GM12872 (cell line): ENCODE data around the gene BAD.

Experiments used
- CTCF ChIP-seq: IDR thresholded peaks from 3 replicates; pipeline ENCODE4 v1.5.1; 2011; ENCODE audit warnings: low read depth, mild to moderate bottlenecking, low read length, moderate library complexity; ENCODE audit not compliant: insufficient read depth

The BAD gene

GRCh38 chr11:64324692-64325469 lies 40.4 kb upstream of the BAD start:
- no peak for TF ChIP-seq CTCF

DNA sequence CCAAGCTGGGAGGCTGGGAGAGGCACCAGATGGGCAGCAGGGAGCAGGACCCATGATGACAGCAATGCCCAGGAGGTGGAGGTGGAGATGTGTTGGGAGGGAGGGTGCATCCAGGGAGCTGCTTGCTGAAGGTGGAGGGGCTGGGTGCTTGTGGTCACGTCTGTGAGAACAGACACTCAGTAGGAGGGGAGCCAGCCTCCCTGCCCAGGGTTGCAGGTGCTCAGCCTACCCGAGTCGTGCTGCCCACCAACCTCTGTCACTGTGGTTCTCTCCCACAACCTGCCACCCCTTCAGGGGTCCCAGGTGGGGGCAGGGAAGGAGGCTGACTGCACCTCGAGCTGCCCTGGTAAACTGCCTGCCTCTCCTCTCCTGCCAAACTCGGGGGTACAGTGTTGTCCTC lies 38.9 kb upstream of the BAD start:
- TF ChIP-seq CTCF = no peak

DNA sequence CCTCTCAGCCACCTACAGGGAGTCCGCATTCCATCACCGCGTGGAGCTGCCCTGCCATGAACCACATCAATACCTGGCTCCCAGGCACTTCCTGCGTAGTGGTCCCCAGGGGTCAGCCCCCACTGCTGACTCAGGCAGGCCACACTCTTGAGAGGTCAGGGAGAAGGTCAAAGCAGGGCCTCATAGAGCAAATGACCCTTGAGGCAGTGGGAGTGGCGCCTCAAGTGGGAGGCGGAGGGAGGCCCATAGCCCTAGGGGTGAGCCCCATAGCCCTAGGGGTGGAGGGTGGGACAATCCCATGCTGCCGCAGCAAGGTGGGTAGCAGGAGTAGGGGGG lies 38.4 kb upstream of the BAD start:
- no peak for TF ChIP-seq CTCF

GRCh38 chr11:64321533-64321932 lies 37.1 kb upstream of the BAD start:
- TF ChIP-seq CTCF = no peak

DNA sequence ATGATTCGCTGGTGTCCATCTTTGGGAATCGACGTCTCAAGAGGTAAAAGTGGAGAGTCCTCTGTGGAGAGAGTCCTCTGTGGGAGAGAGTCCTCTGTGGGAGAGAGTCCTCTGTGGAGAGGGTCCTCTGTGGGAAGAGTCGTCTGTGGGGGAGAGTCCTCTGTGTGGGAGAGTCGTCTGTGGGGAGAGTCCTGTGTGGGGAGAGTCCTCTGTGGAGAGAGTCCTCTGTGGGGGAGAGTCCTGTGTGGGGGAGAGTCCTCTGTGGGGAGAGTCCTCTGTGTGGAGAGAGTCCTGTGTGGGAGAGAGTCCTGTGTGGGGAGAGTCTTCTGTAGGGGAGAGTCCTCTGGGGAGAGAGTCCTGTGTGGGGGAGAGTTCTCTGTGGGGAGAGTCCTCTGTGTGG lies 36.6 kb upstream of the BAD start:
- TF ChIP-seq CTCF = no peak

DNA sequence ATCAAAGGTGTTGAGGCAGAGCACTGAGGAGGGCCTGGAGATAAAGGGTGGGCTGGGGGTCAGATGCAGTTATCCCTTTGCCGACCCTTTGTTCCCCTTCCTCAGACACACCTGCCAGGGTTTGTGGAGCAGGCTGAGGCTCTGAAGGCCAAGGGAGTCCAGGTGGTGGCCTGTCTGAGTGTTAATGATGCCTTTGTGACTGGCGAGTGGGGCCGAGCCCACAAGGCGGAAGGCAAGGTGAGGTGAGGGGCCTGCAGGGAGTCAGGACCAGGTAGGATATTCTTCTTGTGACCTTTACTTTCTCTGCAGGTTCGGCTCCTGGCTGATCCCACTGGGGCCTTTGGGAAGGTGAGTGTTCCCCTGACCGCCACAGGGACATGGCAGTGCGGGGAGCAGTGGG lies 36.1 kb upstream of the BAD start:
- TF ChIP-seq CTCF = no peak

GRCh38 chr11:64318766-64319761 lies 34.6 kb upstream of the BAD start:
- no peak for TF ChIP-seq CTCF
